Measurements from ENCODE around the gene UCP2.

DNA sequence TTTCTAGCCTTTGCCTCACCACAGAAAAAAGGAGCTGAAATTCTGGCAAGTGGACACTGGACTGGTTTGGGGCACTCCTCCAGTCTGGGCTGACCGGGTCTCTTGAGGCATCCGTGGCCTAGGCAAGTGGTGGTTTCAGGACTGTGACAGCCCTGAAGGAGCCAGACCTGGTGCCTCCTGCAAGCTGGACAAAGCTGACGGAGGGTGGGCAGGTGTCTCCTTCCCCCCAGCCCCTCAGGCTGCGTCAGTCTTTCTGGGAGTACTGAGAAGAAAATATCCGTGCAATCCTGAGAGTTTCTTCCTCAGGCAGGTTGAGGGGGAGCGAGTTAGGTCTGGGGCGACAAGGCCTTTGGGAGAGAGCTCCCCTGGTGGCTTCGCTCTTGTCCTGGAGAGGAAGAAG is 30.5 kb upstream of the UCP2 start:
- TF ChIP-seq, protein P1, sequence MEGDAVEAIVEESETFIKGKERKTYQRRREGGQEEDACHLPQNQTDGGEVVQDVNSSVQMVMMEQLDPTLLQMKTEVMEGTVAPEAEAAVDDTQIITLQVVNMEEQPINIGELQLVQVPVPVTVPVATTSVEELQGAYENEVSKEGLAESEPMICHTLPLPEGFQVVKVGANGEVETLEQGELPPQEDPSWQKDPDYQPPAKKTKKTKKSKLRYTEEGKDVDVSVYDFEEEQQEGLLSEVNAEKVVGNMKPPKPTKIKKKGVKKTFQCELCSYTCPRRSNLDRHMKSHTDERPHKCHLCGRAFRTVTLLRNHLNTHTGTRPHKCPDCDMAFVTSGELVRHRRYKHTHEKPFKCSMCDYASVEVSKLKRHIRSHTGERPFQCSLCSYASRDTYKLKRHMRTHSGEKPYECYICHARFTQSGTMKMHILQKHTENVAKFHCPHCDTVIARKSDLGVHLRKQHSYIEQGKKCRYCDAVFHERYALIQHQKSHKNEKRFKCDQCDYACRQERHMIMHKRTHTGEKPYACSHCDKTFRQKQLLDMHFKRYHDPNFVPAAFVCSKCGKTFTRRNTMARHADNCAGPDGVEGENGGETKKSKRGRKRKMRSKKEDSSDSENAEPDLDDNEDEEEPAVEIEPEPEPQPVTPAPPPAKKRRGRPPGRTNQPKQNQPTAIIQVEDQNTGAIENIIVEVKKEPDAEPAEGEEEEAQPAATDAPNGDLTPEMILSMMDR (conservative IDR thresholded peaks at IDR 0.05; ENCODE audit: low read depth in 2 of 2): no peak
- no peak for TF ChIP-seq POLR2AphosphoS5 (IDR thresholded peaks at IDR 0.05; ENCODE audit: low read depth)
- TF ChIP-seq, protein P2, sequence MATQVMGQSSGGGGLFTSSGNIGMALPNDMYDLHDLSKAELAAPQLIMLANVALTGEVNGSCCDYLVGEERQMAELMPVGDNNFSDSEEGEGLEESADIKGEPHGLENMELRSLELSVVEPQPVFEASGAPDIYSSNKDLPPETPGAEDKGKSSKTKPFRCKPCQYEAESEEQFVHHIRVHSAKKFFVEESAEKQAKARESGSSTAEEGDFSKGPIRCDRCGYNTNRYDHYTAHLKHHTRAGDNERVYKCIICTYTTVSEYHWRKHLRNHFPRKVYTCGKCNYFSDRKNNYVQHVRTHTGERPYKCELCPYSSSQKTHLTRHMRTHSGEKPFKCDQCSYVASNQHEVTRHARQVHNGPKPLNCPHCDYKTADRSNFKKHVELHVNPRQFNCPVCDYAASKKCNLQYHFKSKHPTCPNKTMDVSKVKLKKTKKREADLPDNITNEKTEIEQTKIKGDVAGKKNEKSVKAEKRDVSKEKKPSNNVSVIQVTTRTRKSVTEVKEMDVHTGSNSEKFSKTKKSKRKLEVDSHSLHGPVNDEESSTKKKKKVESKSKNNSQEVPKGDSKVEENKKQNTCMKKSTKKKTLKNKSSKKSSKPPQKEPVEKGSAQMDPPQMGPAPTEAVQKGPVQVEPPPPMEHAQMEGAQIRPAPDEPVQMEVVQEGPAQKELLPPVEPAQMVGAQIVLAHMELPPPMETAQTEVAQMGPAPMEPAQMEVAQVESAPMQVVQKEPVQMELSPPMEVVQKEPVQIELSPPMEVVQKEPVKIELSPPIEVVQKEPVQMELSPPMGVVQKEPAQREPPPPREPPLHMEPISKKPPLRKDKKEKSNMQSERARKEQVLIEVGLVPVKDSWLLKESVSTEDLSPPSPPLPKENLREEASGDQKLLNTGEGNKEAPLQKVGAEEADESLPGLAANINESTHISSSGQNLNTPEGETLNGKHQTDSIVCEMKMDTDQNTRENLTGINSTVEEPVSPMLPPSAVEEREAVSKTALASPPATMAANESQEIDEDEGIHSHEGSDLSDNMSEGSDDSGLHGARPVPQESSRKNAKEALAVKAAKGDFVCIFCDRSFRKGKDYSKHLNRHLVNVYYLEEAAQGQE (IDR thresholded peaks at IDR 0.05; ENCODE audit: unreplicated experiment): no peak
- TF ChIP-seq EZH2phosphoT487 (IDR thresholded peaks at IDR 0.05; ENCODE audit: unreplicated experiment): no peak
- no peak for TF ChIP-seq STAT1 (IDR thresholded peaks at IDR 0.05; ENCODE audit: unreplicated experiment)
- TF ChIP-seq EZH2 (IDR thresholded peaks at IDR 0.05; ENCODE audit: low read depth, unreplicated experiment): no peak
- TF ChIP-seq ZNF114 (CRISPR knock-in tag; IDR thresholded peaks at IDR 0.05): no peak
- no peak for TF ChIP-seq CREB1 (CRISPR knock-in tag; IDR thresholded peaks at IDR 0.05; ENCODE audit: low read depth)

All from GM23338 (cell line).